Psoas muscle (tissue), 8 donors: ENCODE data around the gene THAP4. TPM values are rescaled to one million over a fixed set of nuclear protein-coding genes. Genes with fewer than 3 reads are reported as not detected.

Source experiments
- ATAC-seq, 4 donors: fragments of 200-7000 bp; cut with Tn5 transposase; one replicate each; pipeline ENCODE4 v1.9.1; 2020; ENCODE audit warnings: moderate library complexity in 3 of 4, mild to moderate bottlenecking in 2 of 4
- DNase-seq, 2 donors: peaks; one replicate each; pipeline ENCODE4 v3.0.0-alpha.2; 2020
- H3K27ac ChIP-seq: fragments of 200-600 bp; one replicate; pipeline ENCODE4 v1.8.0; 2022
- H3K27me3 ChIP-seq, 3 donors: fragments of 200-600 bp in 1 of 3; one replicate each; pipeline versions ENCODE4 v1.6.1 to v1.8.0; 2013 to 2022; ENCODE audit warnings: low read length in 2 of 3, mild to moderate bottlenecking in 2 of 3, moderate library complexity in 1 of 3; ENCODE audit not compliant: insufficient read depth in 3 of 3
- H3K36me3 ChIP-seq, 2 donors: fragments of 200-600 bp in 1 of 2; one replicate each; pipeline versions ENCODE4 v1.6.1 to v1.8.0; 2013 to 2022; ENCODE audit warnings: low read depth in 1 of 2, mild to moderate bottlenecking in 1 of 2, moderate library complexity in 1 of 2; ENCODE audit not compliant: insufficient read depth in 1 of 2
- H3K4me1 ChIP-seq: fragments of 200-600 bp; one replicate; pipeline ENCODE4 v1.8.0; 2022
- H3K4me3 ChIP-seq: fragments of 200-600 bp; one replicate; pipeline ENCODE4 v1.8.0; 2022; ENCODE audit warnings: mild to moderate bottlenecking
- H3K9me3 ChIP-seq: fragments of 200-600 bp; one replicate; pipeline ENCODE4 v1.8.0; 2022
- CTCF ChIP-seq: fragments of 200-600 bp; IDR thresholded peaks from one replicate; pipeline ENCODE4 v1.8.0; 2022; ENCODE audit warnings: antibody characterized with exemption
- WGBS, 3 donors: extraction: QIAGEN DNeasy Blood & Tissue Kit; methylation state at CpG; one replicate each; pipeline versions ENCODE4 v1.1.6 to v1.1.7; 2013; 5-methylcytosine and 5-hydroxymethylcytosine counted together
- intact Hi-C, 2 donors: fragments of 100-400 bp; cut with DNase I; formaldehyde crosslinking; loops; one replicate each; pipeline versions ENCODE4 v1.11.0 to v1.14.2; 2022
- polyA plus RNA-seq, 3 donors: library from polyadenylated mRNA; stranded (reverse); fragments of 200-250 nt; gene quantifications; one replicate each; pipeline ENCODE4 v1.2.3, GENCODE V29; 2013
- total RNA-seq, 4 donors: library from RNA; stranded (reverse); fragmentation: NEBNext Ultra II Directional in 2 of 4; extraction: Animal tissue kit (Norgen Biotek cat#: 25700) in 2 of 4; gene quantifications; one replicate each; pipeline versions ENCODE4 v1.2.1 to v1.2.4, GENCODE V29; 2021 to 2023
- donor health status: healthy with polysubstance abuse.
- donor health status: DM: no; HTN: no; CAD: no; lungs with moderate emphysema.
- donor health status: Bipolar disorder and iron deficiency.
- donor health status: healthy.
- donor health status: DM: yes; HTN: yes; CAD: no.
- donor health status: DM: no; HTN: no; CAD: no.
- donor health status: DM: no; HTN: no; CAD: no.
- donor health status: DM: yes; HTN: yes; CAD: no.

THAP4 gene
- total and polyA plus RNA-seq, 7 donors: 64.9 to 133 (median 89.6) TPM

DNA sequence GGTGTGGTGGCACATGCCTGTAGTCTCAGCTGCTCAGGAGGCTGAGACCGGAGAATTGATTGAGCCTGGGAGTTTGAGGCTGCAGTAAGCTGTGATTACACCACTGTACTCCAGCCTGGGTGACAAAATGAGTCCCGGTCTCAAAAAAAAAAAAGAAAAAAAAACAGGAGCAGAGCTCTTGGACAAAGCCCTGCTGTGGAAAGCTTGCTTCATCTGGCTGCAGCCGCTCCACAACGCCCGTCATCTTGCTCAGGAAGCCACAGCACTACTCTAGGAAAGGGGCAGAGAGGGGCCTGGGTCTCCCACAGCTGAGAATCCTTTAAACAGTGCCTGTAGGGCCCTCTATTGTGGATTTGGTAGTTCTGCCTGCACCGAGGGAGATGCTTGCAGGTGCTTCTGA, 11.5 kb upstream of the THAP4 start:
- no peak for TF ChIP-seq CTCF
- intact Hi-C loops: no loop called here
- ATAC-seq: no peak
- no peak overlapping the region for H3K4me3 ChIP-seq
- peaks cover 6% of the 10 kb centered on the region for H3K4me1 ChIP-seq
- H3K36me3 ChIP-seq: peaks cover 0 to 26% of the 10 kb centered on the region in 2 donors
- DNase-seq: no peak
- WGBS, 3 donors: 76 to 81% (median 79%) methylated on average over 6 of the region's 6 CpGs
- no peaks in the 10 kb centered on the region for H3K27me3 ChIP-seq
- H3K27ac ChIP-seq: no peak overlapping the region
- no peaks in the 10 kb centered on the region for H3K9me3 ChIP-seq

- H3K9me3 ChIP-seq: no peaks in the 10 kb centered on the region
- 85 to 90% (median 88%) methylated on average over 14 of the region's 14 CpGs for WGBS, 3 donors
- no peak for ATAC-seq
- TF ChIP-seq CTCF: no peak
- H3K4me1 ChIP-seq: peaks cover 12% of the 10 kb centered on the region
- peaks cover 0 to 2% of the 10 kb centered on the region in 2 donors for H3K36me3 ChIP-seq
- H3K27ac ChIP-seq: no peak overlapping the region
- intact Hi-C loops: no loop called here
- no peaks in the 10 kb centered on the region for H3K27me3 ChIP-seq
- DNase-seq: no peak
- no peak overlapping the region for H3K4me3 ChIP-seq
Measured at GRCh38 chr2:241645915-241646645, 9.1 kb upstream of the THAP4 start.

DNA sequence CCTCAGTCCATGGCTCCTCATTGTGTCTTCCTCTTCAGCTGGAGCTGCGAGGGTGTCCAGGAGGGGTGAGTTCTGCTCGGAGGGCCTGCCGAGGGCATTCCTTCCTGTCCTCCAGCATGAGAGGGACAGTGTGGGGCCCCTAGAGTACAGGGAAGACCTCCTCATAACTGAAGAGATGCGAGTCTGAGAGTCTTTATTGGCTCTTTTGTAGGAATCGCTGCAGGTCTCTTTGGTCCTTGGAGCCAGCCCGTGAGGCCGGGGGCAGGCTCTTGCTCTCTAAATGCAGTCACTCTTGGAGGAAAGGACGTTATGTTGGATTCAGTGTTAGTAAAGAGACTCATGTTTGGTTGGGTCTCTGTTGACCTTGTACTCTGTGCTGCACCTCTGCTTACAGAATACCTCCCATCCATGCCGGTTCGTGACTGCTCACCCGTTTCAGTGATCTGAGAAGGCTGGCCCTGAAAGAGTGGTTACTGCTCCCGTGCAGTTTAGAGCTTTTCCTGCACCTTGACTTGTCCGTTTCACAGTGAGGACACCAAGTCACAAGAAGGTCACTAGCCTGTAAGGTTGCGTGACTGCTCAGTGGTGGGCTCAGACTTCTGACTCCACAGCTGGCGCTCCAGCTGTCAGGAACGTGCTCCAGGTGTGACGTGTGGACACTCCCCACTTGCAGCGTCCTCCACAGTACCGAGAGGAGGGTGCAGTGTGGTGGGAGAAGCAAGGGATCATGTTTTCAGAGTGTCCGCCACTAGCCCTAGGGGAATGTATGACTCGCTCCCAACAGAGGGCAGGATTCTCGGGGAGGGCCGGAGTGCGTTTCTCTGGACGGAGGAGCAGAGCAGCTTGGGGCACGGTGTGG, 8.3 kb upstream of the THAP4 start:
- Histone ChIP-seq H3K36me3 (no peaks in the 10 kb centered on the region), H3K4me1 (peaks cover 12% of the 10 kb centered on the region), H3K27ac (no peak overlapping the region), H3K27me3 (no peaks in the 10 kb centered on the region), H3K9me3 (no peaks in the 10 kb centered on the region), H3K4me3 (no peak overlapping the region)
- 81 to 89% (median 83%) methylated on average over 26 of the region's 26 CpGs for WGBS, 3 donors
- DNase-seq: no peak
- TF ChIP-seq CTCF: no peak
- intact Hi-C loops: no loop called here
- no peak for ATAC-seq

DNA sequence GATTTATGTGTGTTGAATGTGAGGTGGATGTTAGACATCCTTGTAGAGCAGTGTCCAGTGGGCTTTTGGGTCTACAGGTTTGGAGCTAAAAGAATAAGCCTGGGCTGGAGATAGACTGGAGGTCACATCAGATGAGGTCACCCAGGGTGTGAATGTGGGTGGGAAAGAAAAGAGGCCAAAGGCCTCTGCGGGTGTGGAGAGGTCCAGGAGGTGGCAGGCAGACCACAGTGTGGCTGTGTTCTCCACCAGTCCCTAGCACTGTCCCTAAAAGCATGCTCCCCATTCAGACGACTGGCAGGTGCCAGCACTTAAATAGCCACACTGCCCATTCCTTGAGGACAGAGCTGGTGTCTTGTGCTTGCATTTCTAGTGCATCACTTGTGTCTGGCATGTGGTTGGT, 4.7 kb upstream of the THAP4 start:
- Histone ChIP-seq H3K27me3 (no peaks in the 10 kb centered on the region), H3K9me3 (peaks cover 5% of the 10 kb centered on the region), H3K36me3 (peaks cover 0 to 8% of the 10 kb centered on the region in 2 donors), H3K4me3 (no peak overlapping the region), H3K27ac (no peak overlapping the region), H3K4me1 (peaks cover 19% of the 10 kb centered on the region)
- no peak for ATAC-seq
- no peak for DNase-seq
- intact Hi-C loops: no loop called here
- 20 to 55% (median 36%) methylated on average over 2 of the region's 2 CpGs for WGBS, 3 donors
- no peak for TF ChIP-seq CTCF
